Glomerular endothelial cell (primary cell): Measurements from ENCODE around the gene ANAPC7. TPM values are rescaled to one million over a fixed set of nuclear protein-coding genes. Genes with fewer than 3 reads are reported as not detected.

Experiments
- total RNA-seq: library from RNA; depleted of rRNA; stranded (reverse); fragments of >200 nt; gene quantifications from 2 replicates; pipeline ENCODE4 v1.2.3, GENCODE V29; 2015

ANAPC7 gene
- total RNA-seq, 1 donor from 2014 or later = 67.1 TPM

Other genes starting within 250 kb of the ANAPC7 start
- gene ATP2A2, start 122.5 kb downstream of the ANAPC7 start, total RNA-seq = 147 and 176 TPM in 2 replicates
- 667 and 1,344 TPM in 2 replicates for gene ARPC3, start 46.6 kb upstream of the ANAPC7 start, total RNA-seq
- 11.3 and 20.1 TPM in 2 replicates for gene GPN3, start 64.5 kb upstream of the ANAPC7 start, total RNA-seq
- gene FAM216A, start 65.1 kb upstream of the ANAPC7 start, total RNA-seq = 7.1 and 10.7 TPM in 2 replicates
- 102 and 129 TPM in 2 replicates for gene VPS29, start 98.4 kb upstream of the ANAPC7 start, total RNA-seq
- gene RAD9B, start 98.6 kb upstream of the ANAPC7 start, total RNA-seq = 0.05 and 0.29 TPM in 2 replicates
- 11.0 and 11.4 TPM in 2 replicates for gene PPTC7, start 179.6 kb upstream of the ANAPC7 start, total RNA-seq
- gene TCTN1, start 210.4 kb upstream of the ANAPC7 start, total RNA-seq = 34.6 and 42.7 TPM in 2 replicates